WERI-Rb-1 (cell line): ENCODE results near the gene TENT4B.

Source experiments
- DNase-seq: peaks from one replicate; pipeline ENCODE4 v3.0.0-alpha.2; 2020
- H3K27ac ChIP-seq: fragments of 250-450 bp; sonication (Bioruptor Pico); 2 replicates; pipeline ENCODE4 v1.5.1; 2020; ENCODE audit warnings: mild to moderate bottlenecking, moderate library complexity
- H3K27me3 ChIP-seq: fragments of 250-450 bp; sonication (Bioruptor Pico); 2 replicates; pipeline ENCODE4 v1.5.1; 2021; ENCODE audit warnings: mild to moderate bottlenecking, low read depth, moderate library complexity; ENCODE audit not compliant: insufficient read depth, severe bottlenecking
- H3K36me3 ChIP-seq: fragments of 250-450 bp; sonication (Bioruptor Pico); 2 replicates; pipeline ENCODE4 v1.5.1; 2020; ENCODE audit warnings: mild to moderate bottlenecking, moderate library complexity
- H3K4me3 ChIP-seq: 2 replicates; pipeline ENCODE4 v1.5.1; 2011; ENCODE audit warnings: low read depth, mild to moderate bottlenecking, control low read depth, low read length
- H3K9me3 ChIP-seq: fragments of 250-450 bp; sonication (Bioruptor Pico); 2 replicates; pipeline ENCODE4 v1.5.1; 2021; ENCODE audit warnings: mild to moderate bottlenecking, moderate library complexity; ENCODE audit not compliant: severe bottlenecking
- TF ChIP-seq, protein P1 (sequence below): IDR thresholded peaks from 2 replicates; pipeline ENCODE4 v1.5.1; 2011; ENCODE audit warnings: low read depth, mild to moderate bottlenecking, control low read depth, inconsistent platforms, low read length

TENT4B gene

DNA sequence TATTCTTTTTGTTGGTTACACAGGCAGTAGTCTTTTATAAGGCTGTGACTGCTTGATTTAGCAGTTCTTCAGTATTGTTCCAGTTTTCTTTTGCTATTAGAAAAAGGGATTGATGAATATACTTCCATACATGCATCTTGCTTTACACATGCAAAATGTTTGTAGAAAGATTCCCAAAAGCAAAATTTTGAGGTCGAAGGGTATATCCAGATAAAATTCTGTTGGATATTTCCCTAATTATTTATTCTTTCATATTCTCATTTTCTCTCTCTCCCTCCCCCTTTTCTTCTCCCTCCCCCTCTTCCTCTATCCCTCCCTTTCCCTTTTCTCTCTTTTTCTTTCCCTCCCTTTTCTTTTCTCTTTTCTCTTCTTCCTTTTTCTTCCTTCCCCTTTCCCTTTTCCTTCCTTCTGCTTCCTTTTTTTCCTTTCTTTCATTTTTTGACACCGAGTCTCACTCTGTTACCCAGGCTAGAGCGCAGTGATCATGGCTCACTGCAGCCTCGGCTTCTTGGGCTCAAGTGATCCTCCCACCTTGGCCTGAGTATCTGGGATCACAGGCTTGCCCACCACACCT lies 66.4 kb downstream of the TENT4B start:
- Histone ChIP-seq H3K27me3 (no peaks in the 10 kb centered on the region), H3K4me3 (no peak overlapping the region), H3K36me3 (peaks cover 23% of the 10 kb centered on the region), H3K27ac (no peak overlapping the region), H3K9me3 (no peaks in the 10 kb centered on the region)
- TF ChIP-seq, protein P1, sequence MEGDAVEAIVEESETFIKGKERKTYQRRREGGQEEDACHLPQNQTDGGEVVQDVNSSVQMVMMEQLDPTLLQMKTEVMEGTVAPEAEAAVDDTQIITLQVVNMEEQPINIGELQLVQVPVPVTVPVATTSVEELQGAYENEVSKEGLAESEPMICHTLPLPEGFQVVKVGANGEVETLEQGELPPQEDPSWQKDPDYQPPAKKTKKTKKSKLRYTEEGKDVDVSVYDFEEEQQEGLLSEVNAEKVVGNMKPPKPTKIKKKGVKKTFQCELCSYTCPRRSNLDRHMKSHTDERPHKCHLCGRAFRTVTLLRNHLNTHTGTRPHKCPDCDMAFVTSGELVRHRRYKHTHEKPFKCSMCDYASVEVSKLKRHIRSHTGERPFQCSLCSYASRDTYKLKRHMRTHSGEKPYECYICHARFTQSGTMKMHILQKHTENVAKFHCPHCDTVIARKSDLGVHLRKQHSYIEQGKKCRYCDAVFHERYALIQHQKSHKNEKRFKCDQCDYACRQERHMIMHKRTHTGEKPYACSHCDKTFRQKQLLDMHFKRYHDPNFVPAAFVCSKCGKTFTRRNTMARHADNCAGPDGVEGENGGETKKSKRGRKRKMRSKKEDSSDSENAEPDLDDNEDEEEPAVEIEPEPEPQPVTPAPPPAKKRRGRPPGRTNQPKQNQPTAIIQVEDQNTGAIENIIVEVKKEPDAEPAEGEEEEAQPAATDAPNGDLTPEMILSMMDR: no peak
- no peak for DNase-seq

DNA sequence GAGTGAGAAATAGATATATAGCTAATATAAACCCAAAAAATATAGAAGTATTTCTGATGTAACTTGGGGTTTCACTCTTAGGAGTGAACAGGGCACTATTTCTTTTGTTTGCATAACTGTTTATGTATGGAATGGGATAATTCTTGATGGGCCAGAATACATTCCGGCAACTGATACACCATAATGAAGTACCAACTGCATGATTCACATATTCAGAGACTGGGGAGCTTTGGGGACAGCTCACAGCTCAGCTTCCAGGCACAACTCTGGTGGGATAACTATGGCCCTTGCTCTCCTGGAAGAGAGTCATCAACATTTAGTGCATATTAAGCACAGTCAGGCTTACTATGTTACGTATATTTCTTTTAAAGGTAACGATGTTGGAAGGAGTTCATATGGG lies 71.2 kb downstream of the TENT4B start:
- no peaks in the 10 kb centered on the region for H3K27me3 ChIP-seq
- DNase-seq: no peak
- no peak overlapping the region for H3K4me3 ChIP-seq
- H3K36me3 ChIP-seq: peaks cover 23% of the 10 kb centered on the region
- TF ChIP-seq, protein P1: no peak
- H3K27ac ChIP-seq: no peak overlapping the region
- no peaks in the 10 kb centered on the region for H3K9me3 ChIP-seq

DNA sequence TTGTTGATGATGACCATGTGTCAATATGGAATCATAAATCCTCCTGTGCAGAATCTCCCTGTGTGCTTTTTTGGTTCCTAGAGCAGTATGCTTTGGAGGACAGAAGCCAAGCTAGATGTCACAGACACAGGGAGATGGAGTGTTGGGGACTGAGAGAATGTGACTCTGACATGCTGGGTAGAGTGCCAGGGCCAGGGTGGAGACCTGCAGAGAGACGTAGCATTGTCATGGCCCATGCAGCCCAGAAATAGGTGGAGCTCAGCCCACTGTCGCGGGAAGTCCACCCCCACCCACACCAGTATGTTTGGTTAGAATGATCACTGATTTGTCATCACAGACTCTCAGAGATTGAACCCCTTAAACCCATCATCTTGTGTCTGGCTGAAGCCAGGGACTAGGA lies 74.0 kb downstream of the TENT4B start:
- Histone ChIP-seq H3K4me3 (no peak overlapping the region), H3K27me3 (no peaks in the 10 kb centered on the region), H3K27ac (no peak overlapping the region), H3K36me3 (peaks cover 20% of the 10 kb centered on the region), H3K9me3 (no peaks in the 10 kb centered on the region)
- DNase-seq: no peak
- TF ChIP-seq, protein P1: no peak

DNA sequence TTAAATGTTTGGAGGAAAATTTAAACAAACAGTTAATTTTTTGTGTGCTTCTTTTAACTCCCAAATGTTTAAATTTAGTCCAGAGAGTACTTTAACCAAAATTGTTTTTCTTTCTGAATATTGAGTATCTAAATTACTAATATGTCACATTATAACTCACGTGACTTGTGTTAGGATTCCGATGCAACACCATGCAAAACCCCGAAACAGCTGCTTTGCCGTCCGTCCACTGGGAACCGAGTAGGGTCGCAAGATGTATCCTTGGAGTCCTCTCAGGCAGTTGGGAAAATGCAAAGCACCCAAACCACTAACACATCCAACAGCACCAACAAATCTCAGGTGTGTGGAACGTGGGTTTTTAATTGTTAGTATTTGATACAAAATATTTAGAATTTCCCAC lies 74.6 kb downstream of the TENT4B start:
- Histone ChIP-seq H3K36me3 (peaks cover 20% of the 10 kb centered on the region), H3K27ac (no peak overlapping the region), H3K27me3 (no peaks in the 10 kb centered on the region), H3K9me3 (no peaks in the 10 kb centered on the region), H3K4me3 (no peak overlapping the region)
- TF ChIP-seq, protein P1: no peak
- DNase-seq: no peak

DNA sequence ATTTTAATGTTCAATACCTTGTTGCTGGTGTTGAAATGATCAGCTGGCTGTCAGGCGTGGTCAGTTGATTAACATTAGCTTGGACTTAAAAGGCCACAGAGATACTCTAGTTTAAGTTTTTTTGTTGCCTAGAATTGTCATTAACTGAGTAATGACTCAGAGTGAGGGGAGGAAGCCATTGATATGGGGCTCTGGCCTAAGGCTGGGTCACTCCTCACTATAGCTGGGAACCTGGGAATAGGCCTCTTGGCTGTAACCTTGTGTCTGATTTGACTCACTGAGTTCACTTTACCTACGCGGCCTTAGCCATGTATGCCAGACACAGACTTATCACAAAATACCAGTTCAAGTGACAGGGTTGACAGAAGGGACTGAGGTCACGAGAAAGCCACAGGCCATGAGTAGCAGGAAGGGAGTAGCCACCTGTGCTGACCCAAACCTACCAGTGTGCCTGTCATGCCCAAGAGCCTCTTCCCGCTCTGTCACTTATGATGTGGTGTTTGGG lies 75.3 kb downstream of the TENT4B start:
- no peak for DNase-seq
- Histone ChIP-seq H3K9me3 (no peaks in the 10 kb centered on the region), H3K27ac (no peak overlapping the region), H3K4me3 (no peak overlapping the region), H3K36me3 (peaks cover 20% of the 10 kb centered on the region), H3K27me3 (no peaks in the 10 kb centered on the region)
- TF ChIP-seq, protein P1: no peak

DNA sequence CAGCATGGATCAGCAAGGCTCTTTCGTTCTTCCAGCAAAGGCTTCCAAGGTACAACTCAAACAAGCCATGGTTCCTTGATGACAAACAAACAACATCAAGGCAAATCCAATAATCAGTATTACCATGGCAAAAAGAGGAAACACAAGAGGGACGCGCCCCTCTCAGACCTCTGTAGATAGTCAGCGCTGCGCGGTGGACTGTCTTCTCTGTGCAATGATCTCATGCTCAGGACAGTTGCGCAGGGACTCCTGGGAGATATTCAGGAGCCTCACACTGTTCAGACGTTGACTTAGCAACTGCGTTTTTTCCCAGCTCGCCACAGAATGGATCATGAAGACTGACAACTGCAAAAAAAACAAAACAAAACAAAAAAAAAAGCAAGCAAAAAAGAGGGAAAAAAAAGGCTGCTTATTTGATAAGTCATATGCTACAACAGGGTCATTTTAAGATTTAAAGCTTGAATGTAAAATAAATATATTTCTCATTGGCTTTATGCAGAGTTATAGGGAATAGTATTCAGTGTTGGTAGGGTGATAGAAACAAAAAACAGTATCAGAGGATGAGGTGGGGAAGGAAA lies 76.1 kb downstream of the TENT4B start:
- peaks cover 20% of the 10 kb centered on the region for H3K36me3 ChIP-seq
- H3K27me3 ChIP-seq: no peaks in the 10 kb centered on the region
- no peak overlapping the region for H3K27ac ChIP-seq
- TF ChIP-seq, protein P1: no peak
- DNase-seq: no peak
- no peak overlapping the region for H3K4me3 ChIP-seq
- no peaks in the 10 kb centered on the region for H3K9me3 ChIP-seq
